Stimulated activated CD8-positive, alpha-beta memory T cell treated with anti-CD3 and anti-CD28 coated beads, Interleukin-7, amount 100 ng/mL, for 24 hours (primary cell): ENCODE data around the gene SMAD7.

Experiments used
- DNase-seq: peaks from one replicate; pipeline ENCODE4 v3.0.0-alpha.2; 2020; ENCODE audit warnings: low read depth

SMAD7 gene

GRCh38 chr18:48929941-48930713 is 20.6 kb downstream of the SMAD7 start:
- DNase-seq = no peak

- no peak for DNase-seq
These were observed 21.6 kb downstream of the SMAD7 start for GRCh38 chr18:48929212-48929612.

DNA sequence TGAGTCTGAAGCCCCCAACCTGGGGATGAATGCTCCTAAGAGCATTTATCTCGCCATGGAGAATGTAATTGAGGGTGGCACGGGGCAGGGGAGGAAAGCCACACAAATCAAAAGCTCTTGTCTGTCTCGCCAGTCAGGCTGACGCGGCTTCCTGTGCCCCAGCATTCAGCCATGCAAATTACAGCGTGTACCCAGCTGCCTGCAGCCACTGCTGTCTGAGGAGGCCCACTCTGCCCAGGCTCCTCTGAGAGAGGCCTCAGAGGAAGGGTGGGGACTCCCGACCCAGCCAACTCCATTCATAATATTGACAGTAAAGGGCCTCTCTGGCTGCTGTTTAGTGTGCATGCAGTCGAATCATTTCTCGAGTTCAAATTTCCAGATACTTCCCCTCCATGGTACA is 22.0 kb downstream of the SMAD7 start:
- DNase-seq = peak; percentile 39

GRCh38 chr18:48927286-48928080 is 23.3 kb downstream of the SMAD7 start:
- DNase-seq = no peak

- no peak for DNase-seq
These were observed 24.3 kb downstream of the SMAD7 start for GRCh38 chr18:48926420-48926857.

GRCh38 chr18:48925491-48925780 is 25.3 kb downstream of the SMAD7 start:
- DNase-seq = no peak

GRCh38 chr18:48924630-48925490 is 25.9 kb downstream of the SMAD7 start:
- DNase-seq = no peak

DNA sequence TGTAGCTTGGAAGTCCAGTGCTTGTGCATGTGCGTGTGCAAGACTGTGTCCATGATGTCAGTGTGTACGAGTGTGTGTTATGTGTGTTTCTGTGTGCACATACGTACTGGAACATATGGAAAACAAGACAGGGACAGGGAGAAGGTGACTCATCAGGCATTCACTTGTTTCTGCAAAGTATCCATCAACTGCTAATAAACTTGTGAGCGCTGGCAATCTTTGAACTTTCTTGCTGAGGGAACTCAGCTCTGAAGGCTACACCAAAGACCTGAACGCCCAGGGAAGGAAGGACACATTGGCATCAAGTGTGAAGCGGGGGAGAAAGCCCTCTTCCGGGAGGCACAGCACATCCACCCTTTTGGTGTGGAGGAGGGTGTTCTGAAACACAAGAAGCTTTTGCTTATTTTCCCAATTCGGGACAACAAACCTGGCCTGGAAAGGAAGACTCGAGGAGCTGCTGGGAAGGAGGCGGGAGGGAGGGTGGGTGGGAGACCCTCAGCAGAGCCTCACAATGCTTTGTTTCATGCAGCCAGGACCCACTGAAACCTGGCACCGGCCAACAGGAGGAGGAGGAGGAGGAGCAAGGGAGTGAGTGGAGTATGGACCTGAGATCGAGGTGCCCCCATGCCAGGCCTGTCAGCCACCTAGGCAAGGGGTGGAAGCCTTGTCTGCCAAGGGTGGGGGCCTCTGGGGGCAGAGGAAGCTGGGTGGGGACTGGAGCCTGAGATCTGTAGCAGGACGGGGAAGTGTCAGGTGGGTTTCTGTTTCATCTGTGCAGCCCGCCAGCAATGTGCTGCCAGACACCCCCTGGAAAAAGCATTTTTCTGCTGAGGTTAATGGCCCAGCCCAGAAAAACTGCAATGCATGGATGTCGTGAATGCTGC is 26.8 kb downstream of the SMAD7 start:
- DNase-seq = no peak

DNA sequence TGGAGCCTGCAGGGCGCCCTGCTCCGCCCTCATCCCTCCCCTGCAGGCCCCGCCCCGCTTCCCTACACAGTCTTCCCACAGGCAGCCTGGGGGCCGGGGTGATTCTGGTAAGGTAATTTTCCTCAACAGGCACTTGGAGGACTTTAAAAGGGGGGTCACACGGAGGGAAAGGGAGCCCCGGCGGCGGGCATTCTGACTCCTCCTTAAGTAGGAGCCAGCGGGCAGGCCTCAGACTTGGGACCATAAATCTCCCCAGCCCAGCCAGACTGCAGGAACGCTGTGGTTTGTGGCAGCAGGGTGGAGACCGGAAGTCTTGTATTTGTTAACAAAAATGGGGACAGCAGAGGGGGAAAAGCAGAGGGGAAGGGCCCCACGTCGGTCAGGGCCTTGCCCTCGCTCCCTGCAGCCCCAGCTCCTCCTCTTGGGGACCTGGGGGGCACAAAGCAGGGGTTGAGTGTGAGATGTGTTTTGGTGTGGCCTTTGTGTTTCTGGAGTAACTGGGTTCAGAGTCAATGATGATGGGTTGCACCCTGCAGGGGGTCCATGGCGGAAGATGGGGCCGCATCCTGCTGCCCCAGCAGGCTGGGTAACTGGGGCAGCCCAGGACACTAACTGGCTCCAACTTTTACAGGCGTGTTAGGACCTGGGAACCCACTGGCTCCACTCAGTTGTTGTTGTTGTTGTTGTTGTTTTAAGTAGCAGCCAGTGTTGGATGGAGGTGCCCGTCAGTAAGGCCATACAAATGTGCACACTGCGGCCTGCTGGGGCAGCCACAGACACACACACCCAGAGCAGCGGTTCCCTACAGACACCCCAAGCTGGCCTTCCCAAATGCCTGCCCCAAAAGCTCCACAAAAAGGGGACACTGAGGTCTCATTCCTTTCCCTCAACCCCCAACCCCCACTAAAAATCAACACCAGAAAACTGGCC is 27.7 kb downstream of the SMAD7 start:
- DNase-seq = no peak

GRCh38 chr18:48922226-48922800 is 28.5 kb downstream of the SMAD7 start:
- DNase-seq = no peak

- no peak for DNase-seq
These were observed 29.2 kb downstream of the SMAD7 start for GRCh38 chr18:48921305-48922225.

DNA sequence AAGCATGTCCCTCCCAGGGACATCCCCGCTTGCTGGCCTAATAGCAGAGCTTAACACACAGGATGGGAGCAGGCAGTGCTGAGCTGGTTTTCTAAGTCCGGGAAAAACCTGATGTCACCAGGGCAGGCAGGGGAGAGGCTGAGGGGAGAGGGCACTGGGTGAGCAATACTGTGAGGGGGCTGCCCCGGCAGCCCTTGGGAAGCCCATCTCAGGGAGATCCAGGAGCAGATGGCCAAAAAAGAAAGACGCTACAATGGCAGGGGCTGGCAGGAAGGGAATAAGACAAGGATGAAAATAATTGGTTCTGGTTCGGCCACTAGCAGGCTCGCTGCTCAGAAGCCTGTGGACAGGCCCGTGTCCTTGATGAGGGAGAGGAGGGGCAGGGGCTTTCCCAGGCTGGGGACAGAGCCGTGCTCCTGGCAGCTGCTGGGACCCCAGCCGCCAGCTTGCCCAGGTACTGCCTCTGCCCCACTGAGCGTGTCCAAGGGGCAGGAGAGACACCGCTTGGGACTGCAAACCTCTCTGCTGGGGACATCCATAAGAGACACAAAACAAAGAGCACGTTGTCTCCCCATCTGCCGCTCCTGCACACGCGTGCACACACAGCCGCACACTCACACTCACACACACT is 30.2 kb downstream of the SMAD7 start:
- DNase-seq = no peak

DNA sequence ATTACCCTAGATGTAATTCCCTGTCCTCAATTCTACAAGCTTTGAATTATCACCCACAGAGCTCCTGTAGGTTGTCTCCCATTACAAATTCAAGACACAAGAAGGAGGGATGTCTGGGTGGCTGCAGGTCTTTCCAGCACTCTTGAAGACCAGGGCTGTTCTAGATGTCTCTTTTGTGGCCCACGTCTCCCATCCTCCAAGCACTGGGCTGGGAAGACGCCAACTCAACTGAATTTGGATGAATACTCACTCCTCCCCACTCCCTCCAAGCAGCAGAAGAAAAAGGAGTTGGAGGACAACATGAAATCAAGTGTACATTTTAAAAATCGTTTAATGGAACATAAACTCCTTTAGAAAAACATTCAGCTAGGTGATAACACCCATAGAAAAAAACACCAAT is 31.2 kb downstream of the SMAD7 start:
- DNase-seq = no peak

DNA sequence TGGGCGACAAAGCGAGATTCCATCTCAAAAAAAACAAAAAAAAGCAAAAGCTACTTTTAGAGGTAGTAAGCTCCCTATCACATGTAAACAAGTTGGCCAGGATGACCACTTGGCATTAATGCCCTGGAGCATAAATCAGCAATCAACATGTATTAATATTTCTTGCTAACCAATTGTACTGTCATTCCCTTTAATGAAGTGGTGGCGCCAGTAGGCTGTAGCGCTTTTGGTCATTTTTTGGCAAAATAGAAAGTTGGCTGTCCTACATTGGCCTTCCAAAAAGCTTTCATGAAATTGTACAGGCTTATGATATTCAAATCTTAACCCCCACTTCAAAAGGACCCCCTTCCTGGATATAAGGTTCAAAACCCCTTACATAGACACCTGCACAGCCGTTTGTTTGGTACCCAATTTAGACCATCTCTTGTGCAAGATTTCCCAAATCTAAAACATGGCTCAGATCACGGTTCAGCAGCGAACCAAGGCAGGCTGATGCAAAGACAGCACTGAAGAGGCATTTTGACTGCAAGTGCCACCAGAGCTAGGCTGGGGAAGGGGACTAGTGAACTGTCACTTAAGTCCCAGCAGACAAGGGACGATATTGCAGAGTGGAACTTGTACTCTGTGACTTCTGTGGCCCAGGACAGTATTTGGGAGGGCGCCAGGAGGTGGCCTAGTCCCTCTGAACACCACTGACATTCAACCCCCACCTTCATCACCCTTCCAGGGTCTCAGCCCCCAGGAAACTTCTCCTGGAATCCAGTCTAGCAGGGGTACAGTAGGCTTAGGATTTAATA is 31.9 kb downstream of the SMAD7 start:
- DNase-seq = no peak

DNA sequence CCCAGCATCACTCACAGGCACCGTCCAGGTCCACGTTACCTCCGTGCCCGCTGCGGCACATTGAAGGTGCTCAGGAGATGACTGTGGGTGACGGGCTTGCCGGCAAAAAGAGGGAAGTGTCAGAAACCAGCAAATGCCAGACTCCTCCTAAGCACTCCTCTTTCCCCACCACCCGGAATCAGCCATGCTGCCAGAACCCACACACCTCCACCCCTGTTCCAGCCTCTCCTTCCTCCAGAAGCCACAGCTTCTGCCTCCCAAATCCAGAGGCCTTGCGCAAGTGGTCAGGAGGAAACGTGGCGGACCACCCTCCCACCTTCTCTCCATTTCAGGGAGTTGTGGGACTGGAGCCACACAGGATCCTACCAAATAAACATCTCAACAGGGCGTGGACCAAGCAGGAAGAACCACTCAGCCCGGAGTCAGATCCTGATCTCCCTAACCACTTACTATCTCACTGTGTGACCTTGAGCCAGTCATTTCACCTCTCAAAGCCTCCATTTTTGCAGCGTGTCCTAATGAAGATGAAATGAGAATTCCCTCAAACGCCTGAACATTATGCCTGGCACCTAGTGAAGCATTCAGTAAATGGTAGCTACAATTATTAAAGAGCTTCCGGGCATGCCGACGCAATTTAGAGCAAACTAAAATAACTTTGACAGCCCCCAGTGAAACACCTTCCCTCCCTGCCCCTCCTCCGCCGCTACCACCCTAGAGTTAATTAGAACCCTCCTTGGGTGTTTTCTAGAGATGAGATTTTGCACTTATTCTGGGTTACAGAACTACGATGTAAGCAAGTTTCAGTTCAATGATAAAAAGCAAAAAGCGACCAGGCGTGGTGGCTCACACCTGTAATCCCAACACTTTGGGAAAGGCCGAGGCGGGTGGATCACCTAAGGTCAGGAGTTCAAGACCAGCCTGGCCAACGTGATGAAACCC is 32.9 kb downstream of the SMAD7 start:
- no peak for DNase-seq

DNA sequence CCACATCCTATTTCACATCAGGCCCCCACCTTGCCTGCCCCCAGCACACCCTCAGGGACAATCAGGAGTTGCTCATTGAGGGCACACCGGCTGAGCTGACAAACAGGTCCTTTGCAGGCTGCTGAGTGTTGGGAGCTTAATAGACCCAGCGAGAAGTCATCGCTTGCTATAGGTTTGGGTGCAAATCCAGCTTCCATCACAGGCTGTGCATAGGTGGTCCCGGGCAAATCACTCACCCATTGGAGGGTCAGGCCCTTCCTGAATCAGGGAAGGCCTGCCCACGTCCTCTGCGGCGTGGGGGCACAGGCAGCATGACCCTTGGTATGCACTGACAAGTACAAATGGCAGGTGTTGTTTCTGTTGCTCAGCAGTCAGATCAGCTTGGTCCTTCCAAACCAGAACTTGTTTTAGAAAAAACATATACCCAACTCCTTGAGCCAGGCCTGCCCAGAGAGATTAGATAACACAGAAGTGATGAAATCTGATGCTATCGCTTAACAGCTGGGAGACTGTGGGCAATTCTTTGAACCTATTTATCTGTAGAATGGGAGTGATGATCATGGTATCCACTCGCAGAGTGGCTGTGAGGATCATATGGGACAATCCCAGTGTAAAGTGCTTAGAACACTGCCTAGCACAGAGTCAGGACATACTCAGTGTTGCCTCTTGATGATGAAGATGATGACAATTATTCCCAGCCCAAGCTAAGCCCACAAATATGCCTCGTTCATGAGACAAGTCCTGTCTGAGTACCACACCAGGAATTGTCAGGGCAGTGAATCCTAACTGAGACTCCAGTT is 34.9 kb downstream of the SMAD7 start:
- DNase-seq = no peak
